Testis (tissue), 3 donors: ENCODE measurements around the gene WIPF2. TPM values are rescaled to one million over a fixed set of nuclear protein-coding genes. Genes with fewer than 3 reads are reported as not detected.

Experiments used
- DNase-seq: peaks from one replicate; pipeline ENCODE4 v3.0.0-alpha.2; 2019
- H3K27ac ChIP-seq, 2 donors: fragments of 200-600 bp; sonication (generic); one replicate each; pipeline ENCODE4 v1.5.1; 2019
- H3K27me3 ChIP-seq: fragments of 200-600 bp; sonication (generic); one replicate; pipeline ENCODE4 v1.5.1; 2019
- H3K36me3 ChIP-seq: fragments of 200-600 bp; sonication (generic); one replicate; pipeline ENCODE4 v1.5.1; 2017; ENCODE audit warnings: low read depth; ENCODE audit errors: missing control alignments
- H3K4me1 ChIP-seq: fragments of 200-600 bp; sonication (generic); one replicate; pipeline ENCODE4 v1.5.1; 2019
- H3K4me3 ChIP-seq, 2 donors: fragments of 200-600 bp; sonication (generic); one replicate each; pipeline ENCODE4 v1.5.1; 2017 to 2019
- H3K9me3 ChIP-seq: fragments of 200-600 bp; sonication (generic); one replicate; pipeline ENCODE4 v1.5.1; 2017
- CTCF ChIP-seq, 3 experiments: fragments of 450-650 bp in 2 of 3; fragments of 200-600 bp in 1 of 3; sonication (generic) in 1 of 3; IDR thresholded peaks; one replicate each; pipeline ENCODE4 v1.5.1; 2016 to 2019; ENCODE audit warnings: antibody characterized with exemption in 3 of 3, mild to moderate bottlenecking in 2 of 3, moderate library complexity in 1 of 3
- POLR2A ChIP-seq: fragments of 450-650 bp; IDR thresholded peaks from one replicate; pipeline ENCODE4 v1.6.1; 2017; ENCODE audit warnings: antibody characterized with exemption, mild to moderate bottlenecking, moderate library complexity
- WGBS, 2 donors: methylation state at CpG; one replicate each; pipeline ENCODE4 v1.1.5; 2018; 5-methylcytosine and 5-hydroxymethylcytosine counted together
- intact Hi-C: fragments of 100-400 bp; cut with DNase I; formaldehyde crosslinking; loops from one replicate; pipeline ENCODE4 v1.15.1; 2023; ENCODE audit warnings: low total_unique reads
- polyA plus RNA-seq: library from polyadenylated mRNA; stranded (reverse); fragments of 350-450 nt; fragmentation: Illumina TruSeq; extraction: RNeasy Lipid Tissue Mini Kit (QIAGEN cat#74804); gene quantifications from one replicate; pipeline ENCODE4 v1.2.3, GENCODE V29; 2014; ENCODE audit warnings: low read depth, low replicate concordance; ENCODE audit not compliant: insufficient read depth
- total RNA-seq, 2 donors: library from RNA; depleted of rRNA; stranded (reverse); fragments of >200 nt; gene quantifications; one replicate each; pipeline ENCODE4 v1.2.3, GENCODE V29; 2016

The WIPF2 gene
- total and polyA plus RNA-seq, 3 donors from 2014 or later = 16.4 to 21.1 (median 20.1) TPM

DNA sequence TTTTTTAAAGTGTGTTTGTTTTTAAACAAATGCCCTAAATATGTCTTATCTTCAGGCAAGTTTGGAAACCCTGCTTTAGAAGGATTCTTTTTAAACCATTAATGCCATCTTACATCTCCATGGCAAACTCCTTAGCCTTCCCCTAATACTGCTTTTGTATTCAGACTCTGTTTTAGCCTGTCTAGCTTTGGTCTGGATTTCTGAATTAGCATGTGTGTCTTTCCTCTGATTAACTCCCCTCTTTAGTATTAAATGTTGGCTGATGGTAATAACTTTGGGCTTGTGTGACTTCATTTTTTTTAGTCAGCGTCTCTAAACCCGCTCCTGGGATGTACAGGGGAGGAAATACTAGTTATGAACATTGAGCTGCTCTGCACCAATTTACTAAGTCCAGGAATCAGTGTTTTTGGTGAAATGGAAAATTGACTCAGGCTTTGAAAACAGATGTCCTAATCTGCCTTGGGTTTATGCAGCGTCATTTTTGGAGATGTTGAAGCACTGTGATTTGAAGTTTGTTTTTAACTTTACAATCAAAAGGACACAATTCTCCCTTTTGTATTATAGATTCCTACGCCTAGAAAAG is 22.2 kb downstream of the WIPF2 start:
- intact Hi-C loops = no loop called here
- TF ChIP-seq CTCF (IDR thresholded peaks at IDR 0.05) (no peak), POLR2A (no peak)
- Histone ChIP-seq H3K9me3 (no peaks in the 10 kb centered on the region), H3K36me3 (no peaks in the 10 kb centered on the region), H3K27ac (no peak overlapping the region), H3K4me1 (no peaks in the 10 kb centered on the region), H3K4me3 (no peak overlapping the region), H3K27me3 (no peaks in the 10 kb centered on the region)
- DNase-seq = no peak
- WGBS, 2 donors = 64 to 74% methylated on average over 4 of the region's 4 CpGs

DNA sequence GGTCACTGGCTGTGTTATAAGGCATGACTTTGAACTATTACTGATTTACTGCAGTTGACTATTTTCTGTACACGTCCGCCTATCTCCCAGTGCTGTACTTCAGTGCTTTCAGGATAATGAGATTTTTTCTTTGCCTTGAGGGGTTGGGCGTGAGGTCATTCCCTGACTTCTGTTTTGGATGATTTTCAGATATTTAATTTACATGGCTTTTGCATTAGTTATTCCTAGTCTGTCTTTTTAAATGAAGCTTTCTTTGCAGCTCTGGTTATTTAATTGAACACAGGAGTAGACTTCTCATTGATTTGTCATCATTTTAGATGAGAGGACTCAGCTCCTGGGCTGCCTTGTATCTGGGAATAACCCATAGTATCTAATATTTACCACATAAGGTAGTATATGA is 23.7 kb downstream of the WIPF2 start:
- intact Hi-C loops = no loop called here
- Histone ChIP-seq H3K36me3 (no peaks in the 10 kb centered on the region), H3K27me3 (no peaks in the 10 kb centered on the region), H3K9me3 (no peaks in the 10 kb centered on the region), H3K27ac (no peak overlapping the region), H3K4me3 (no peak overlapping the region), H3K4me1 (no peaks in the 10 kb centered on the region)
- TF ChIP-seq CTCF (IDR thresholded peaks at IDR 0.05) (no peak), POLR2A (no peak)
- 87 to 93% methylated on average over 3 of the region's 3 CpGs for WGBS, 2 donors
- no peak for DNase-seq

DNA sequence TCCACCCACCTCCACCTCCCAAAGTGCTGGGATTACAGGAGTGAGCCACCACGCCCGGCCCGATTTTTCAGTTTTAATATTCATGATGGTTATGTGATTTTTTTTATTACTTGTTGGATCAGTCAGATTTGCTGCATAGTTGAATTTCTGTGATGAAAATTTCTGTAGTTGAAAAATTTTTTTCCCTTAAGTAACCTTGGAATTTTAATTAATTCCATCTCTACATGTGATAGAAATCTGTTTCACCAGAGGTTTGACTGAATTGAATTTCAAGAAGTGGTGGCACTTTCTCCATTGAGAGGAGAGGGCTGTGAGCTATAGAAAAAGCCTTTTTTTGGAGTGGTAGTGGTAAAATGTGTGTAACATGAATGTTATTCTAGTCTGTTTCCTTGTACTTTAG is 24.7 kb downstream of the WIPF2 start:
- WGBS, 2 donors = 86 to 89% methylated on average over 3 of the region's 3 CpGs
- Histone ChIP-seq H3K4me3 (no peak overlapping the region), H3K36me3 (no peaks in the 10 kb centered on the region), H3K27me3 (no peaks in the 10 kb centered on the region), H3K4me1 (no peaks in the 10 kb centered on the region), H3K27ac (no peak overlapping the region), H3K9me3 (no peaks in the 10 kb centered on the region)
- intact Hi-C loops = no loop called here
- DNase-seq = no peak
- no peak for TF ChIP-seq CTCF (IDR thresholded peaks at IDR 0.05)
- TF ChIP-seq POLR2A = no peak

DNA sequence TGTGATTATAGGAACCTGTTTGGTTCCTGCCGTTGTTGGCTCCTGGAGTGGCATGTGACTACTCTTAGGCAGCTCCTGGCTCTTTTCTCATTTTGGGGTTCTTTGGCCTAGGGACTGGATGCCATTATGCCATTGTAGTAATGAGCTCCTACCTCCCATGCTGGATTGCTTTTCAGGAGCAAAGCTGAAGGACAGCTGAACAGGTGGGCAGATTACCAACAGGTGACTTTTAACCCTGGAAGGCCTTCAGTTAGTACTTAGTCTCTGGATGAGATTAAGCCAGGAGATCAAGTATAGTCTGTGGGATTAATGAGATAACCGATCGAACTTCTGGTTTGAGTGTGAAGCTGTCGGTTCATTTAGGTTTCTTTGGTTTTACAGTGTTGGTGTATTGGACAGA is 25.2 kb downstream of the WIPF2 start:
- no peak for DNase-seq
- no peaks in the 10 kb centered on the region for H3K36me3 ChIP-seq
- H3K4me1 ChIP-seq = no peaks in the 10 kb centered on the region
- no peak overlapping the region for H3K27ac ChIP-seq
- no peak for TF ChIP-seq POLR2A
- no peak for TF ChIP-seq CTCF (IDR thresholded peaks at IDR 0.05)
- intact Hi-C loops = no loop called here
- no peaks in the 10 kb centered on the region for H3K9me3 ChIP-seq
- 74 to 86% methylated on average over 4 of the region's 4 CpGs for WGBS, 2 donors
- no peaks in the 10 kb centered on the region for H3K27me3 ChIP-seq
- no peak overlapping the region for H3K4me3 ChIP-seq

- no peaks in the 10 kb centered on the region for H3K36me3 ChIP-seq
- intact Hi-C loops = no loop called here
- DNase-seq = no peak
- no peak overlapping the region for H3K27ac ChIP-seq
- 85 to 91% methylated on average over 7 of the region's 7 CpGs for WGBS, 2 donors
- no peaks in the 10 kb centered on the region for H3K9me3 ChIP-seq
- no peaks in the 10 kb centered on the region for H3K27me3 ChIP-seq
- peaks cover 4% of the 10 kb centered on the region for H3K4me1 ChIP-seq
- no peak overlapping the region for H3K4me3 ChIP-seq
- TF ChIP-seq CTCF (IDR thresholded peaks at IDR 0.05) = no peak
- no peak for TF ChIP-seq POLR2A
Observed at GRCh38 chr17:40247926-40248495, 28.9 kb downstream of the WIPF2 start.
